Activated effector memory CD4-positive, alpha-beta T cell treated with Interleukin-2 at 50 U/mL for 16 hours (primary cell): Measurements from ENCODE around the gene FCHO1.

Source experiments
- DNase-seq: peaks from one replicate; pipeline ENCODE4 v3.0.0-alpha.2; 2020

FCHO1 gene

DNA sequence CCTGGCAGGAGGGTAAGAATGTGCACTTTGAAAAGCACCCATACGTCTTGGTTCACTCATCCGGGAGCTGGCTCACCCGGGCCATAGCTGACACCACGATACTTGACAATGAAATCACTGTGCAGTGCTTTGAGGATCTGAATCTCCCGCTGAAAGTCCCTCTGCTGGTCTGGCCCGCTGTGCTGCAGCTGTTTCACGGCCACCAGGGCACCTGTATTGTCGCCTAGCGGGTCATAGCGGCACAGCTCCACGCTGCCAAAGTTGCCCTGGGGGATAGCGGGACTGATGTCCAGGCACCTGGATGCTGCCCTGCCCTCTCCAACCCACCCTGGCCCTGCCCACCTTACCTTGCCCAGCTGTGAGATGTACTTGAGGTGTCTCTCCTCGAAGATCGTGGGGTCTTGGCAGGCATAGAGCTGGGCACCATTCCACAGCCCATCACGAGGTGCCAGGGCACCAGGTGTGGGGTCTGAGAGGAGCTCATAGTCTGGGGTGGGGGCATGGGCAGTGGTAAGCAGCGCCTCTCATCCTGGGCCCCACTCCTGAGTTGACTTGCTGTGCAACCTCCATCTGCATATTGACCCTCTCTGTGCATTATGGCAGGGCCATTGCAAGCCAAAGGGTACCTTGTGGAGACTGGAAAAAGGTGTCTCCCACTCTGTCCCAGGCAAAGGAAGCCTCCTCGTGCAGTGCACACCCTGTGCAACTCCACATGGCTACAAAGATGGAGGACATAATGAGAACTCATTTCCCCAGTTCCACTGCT lies 81.3 kb downstream of the FCHO1 start:
- DNase-seq: no peak

DNA sequence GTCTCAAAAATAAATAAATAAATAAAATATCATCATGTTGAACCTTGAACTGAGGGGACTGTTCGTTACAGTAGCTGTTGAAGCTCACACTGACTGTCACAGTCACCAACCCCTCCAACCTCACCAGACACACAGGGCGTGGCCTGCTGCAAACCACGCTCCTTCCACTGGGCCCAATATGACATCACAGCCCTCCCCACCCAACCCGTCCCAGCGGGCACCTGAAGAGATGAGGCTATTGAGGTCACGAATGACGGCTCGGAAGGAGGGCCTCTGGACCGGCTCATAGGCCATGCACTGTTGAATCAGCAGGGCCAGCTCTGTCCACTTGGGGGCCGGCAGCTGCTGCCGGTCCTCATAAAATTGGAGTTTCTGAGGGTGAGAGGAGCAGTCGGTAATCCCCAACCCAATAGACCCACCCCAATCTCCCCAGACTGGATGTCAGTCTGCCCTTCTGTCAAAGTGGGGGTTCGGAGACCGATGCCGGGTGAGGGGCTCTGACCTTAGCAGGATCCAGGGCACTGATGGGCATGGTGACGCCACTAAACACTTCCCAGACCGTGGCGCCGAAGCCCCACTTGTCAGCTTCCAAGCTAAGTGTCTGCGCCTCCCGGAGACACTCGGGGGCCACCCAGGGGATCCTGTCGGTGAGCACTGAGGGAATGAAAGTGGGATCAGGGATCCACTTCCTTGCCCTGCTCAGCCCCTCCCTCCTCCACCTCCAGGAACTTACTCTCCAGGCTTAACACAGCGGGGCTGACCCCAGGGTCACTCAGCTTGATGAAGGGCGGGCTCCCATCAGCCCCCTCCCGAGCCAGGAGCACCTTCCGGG lies 83.3 kb downstream of the FCHO1 start:
- DNase-seq: no peak

DNA sequence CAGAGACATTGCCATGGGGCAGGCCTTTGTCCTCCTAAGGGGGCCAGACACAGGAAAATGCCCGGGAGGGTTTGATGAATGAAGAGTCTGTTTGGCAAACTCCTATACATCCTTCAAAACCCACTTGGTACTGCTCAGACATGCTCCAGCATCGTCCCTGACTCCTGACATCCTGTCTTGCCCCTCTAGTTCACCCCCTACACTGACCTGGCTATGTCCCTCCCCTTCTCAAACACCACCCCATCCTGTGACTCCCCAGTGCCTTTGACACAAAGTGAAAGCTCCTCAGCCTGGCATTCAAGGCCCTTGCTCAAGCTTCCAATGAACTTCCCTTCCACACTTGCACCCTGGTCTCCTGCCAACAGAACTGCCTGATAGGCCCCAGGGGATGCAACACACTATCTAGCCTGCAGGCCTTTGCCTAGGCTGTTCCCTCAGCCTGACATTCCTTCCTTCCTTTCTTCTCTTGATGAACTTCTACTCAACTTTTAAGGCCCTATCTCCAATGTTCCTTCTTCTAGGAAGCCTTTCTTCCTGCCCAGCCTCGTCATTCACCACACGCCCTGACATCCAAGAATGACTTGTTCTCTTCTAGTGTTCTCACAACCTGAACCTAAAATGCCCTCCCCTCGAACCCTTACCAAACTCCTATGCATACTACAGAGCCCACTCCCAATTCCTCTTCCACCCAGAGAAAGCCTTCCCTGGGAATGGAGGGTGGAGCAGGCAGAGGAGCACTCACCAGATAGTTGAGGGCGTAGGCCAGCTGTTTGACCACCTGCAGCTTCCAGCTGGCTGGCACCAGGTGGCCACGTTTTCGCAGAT lies 84.1 kb downstream of the FCHO1 start:
- DNase-seq: no peak

DNA sequence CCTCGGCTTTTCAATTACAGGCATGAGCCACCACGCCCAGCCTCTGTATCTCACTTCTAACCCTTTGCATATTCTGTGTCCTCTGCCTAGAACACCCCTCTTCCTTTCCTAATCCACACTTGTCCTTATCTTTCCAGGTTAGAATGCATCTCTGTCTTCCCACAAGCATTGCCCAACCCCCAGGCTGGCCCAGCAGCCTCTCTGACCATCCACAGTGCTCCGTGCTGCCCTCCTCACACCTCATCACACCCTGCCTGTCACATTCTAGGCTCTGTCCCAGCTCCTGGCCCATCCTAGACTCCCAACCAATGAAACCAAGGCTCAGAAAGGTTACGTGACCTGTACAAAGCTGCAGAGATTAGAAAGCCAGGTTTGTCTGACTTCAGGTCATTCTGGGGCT lies 85.3 kb downstream of the FCHO1 start:
- DNase-seq: no peak

DNA sequence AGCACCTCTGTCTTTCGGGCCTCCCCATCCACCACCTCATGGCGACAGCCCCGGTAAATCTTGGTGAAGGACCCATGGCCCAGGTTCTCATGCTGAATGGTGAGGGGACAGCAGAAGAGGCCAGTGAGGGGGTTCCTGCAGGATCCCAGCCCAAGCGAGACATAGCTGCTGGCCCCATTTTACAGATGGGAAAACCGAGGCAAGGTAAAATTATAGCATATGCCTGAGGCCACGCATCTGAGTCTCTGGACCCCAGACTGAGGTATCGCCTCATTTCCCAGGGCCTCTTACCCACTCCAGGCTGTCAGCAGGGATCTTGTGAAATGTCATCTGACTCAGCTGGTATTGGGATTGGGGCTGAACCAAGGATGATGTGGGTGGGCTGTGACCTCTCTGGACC lies 86.7 kb downstream of the FCHO1 start:
- no peak for DNase-seq
